ENCODE results near the gene ZC3H7A.

The ZC3H7A gene

DNA sequence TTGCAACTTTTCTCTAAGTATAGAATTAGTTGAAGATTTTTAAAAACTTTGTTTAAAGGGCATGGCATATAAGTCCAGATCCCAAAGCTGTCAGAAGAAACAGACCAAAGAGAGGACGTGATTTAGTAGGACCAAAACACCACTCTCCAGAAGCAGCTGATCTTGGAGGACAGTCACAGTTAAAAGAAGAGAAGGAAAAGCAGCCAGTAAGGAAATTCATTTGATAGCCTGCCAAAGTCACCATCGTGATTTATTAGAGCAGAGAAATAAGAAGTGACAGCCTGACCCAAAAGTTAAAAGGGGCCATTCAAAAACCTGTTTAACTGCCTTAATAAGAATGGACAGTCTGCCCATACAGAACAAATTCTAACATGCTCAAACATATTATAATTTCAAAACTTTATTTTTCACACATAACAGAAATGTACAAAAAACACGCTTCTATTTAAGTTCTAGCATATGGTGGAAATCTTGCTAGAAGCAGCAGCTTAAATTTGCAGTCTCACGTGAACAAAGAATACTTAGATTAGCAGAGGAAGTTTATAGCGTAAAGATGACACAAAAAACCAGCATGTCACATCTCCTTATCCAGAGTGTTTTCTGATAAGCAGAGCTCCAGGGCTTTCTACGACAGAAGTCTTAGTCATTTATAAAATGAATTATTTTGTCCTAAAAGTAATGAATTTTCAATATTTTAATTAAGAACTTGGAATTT, 91.6 kb downstream of the ZC3H7A start:
- no peaks in the 10 kb centered on the region for H3K4me1 ChIP-seq (ENCODE audit: insufficient read depth, low read length, poor library complexity, severe bottlenecking)
- H3K9me3 ChIP-seq (ENCODE audit: insufficient read depth, low read depth, low read length): no peaks in the 10 kb centered on the region
- no peaks in the 10 kb centered on the region for H3F3A ChIP-seq (ENCODE audit: low read depth)
- H2AFZ ChIP-seq (ENCODE audit: low read length): no peak overlapping the region
- H3K36me3 ChIP-seq (ENCODE audit: insufficient read depth, low read length): peaks cover 4% of the 10 kb centered on the region; the same call in 1 of the 2 replicates
- H3K27me3 ChIP-seq (ENCODE audit: insufficient read depth, low read length, poor library complexity, severe bottlenecking): no peaks in the 10 kb centered on the region
- H3K9ac ChIP-seq (ENCODE audit: low read depth, low read length, poor library complexity, severe bottlenecking): no peak overlapping the region
- H4K20me1 ChIP-seq (ENCODE audit: insufficient read depth, low read length, poor library complexity, severe bottlenecking): no peaks in the 10 kb centered on the region
- no peaks in the 10 kb centered on the region for H3K79me2 ChIP-seq (ENCODE audit: insufficient read depth, low read length)
- TF ChIP-seq, protein P1, sequence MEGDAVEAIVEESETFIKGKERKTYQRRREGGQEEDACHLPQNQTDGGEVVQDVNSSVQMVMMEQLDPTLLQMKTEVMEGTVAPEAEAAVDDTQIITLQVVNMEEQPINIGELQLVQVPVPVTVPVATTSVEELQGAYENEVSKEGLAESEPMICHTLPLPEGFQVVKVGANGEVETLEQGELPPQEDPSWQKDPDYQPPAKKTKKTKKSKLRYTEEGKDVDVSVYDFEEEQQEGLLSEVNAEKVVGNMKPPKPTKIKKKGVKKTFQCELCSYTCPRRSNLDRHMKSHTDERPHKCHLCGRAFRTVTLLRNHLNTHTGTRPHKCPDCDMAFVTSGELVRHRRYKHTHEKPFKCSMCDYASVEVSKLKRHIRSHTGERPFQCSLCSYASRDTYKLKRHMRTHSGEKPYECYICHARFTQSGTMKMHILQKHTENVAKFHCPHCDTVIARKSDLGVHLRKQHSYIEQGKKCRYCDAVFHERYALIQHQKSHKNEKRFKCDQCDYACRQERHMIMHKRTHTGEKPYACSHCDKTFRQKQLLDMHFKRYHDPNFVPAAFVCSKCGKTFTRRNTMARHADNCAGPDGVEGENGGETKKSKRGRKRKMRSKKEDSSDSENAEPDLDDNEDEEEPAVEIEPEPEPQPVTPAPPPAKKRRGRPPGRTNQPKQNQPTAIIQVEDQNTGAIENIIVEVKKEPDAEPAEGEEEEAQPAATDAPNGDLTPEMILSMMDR (conservative IDR thresholded peaks at IDR 0.05; ENCODE audit: low read length): no peak
- TF ChIP-seq EZH2phosphoT487 (IDR thresholded peaks at IDR 0.05; ENCODE audit: borderline replicate concordance): no peak
- no peak overlapping the region for H3K4me2 ChIP-seq (ENCODE audit: low read depth, low read length, poor library complexity, severe bottlenecking)
- no peaks in the 10 kb centered on the region for H3K9me2 ChIP-seq (replicated peaks; ENCODE audit: low read depth, low read length)
- H3K4me3 ChIP-seq (ENCODE audit: low read length, poor library complexity, severe bottlenecking): no peak overlapping the region

All from Loucy (cell line).